Liver (tissue), 9 donors: ENCODE measurements around the gene TTLL12. TPM values are rescaled to one million over a fixed set of nuclear protein-coding genes. Genes with fewer than 3 reads are reported as not detected.

ENCODE experiments used
- DNase-seq: peaks from one replicate; pipeline ENCODE4 v3.0.0-alpha.2; 2017; ENCODE audit warnings: low spot score
- H3K27ac ChIP-seq, 2 donors: one replicate each; pipeline ENCODE4 v1.7.0; 2013; ENCODE audit warnings: inconsistent platforms in 2 of 2, low read length in 2 of 2, control low read depth in 1 of 2, low read depth in 1 of 2, mild to moderate bottlenecking in 1 of 2
- H3K27me3 ChIP-seq, 4 donors: one replicate each; pipeline versions ENCODE4 v1.6.1 to v1.7.0; 2013; ENCODE audit warnings: low read length in 3 of 4, inconsistent platforms in 1 of 4, mild to moderate bottlenecking in 1 of 4, moderate library complexity in 1 of 4; ENCODE audit not compliant: control insufficient read depth in 4 of 4, insufficient read depth in 4 of 4
- H3K36me3 ChIP-seq, 4 donors: one replicate each; pipeline versions ENCODE4 v1.6.1 to v1.7.0; 2013; ENCODE audit warnings: low read length in 3 of 4, mild to moderate bottlenecking in 3 of 4, low read depth in 1 of 4, moderate library complexity in 1 of 4; ENCODE audit not compliant: control insufficient read depth in 4 of 4, insufficient read depth in 3 of 4
- H3K4me1 ChIP-seq, 4 donors: one replicate each; pipeline versions ENCODE4 v1.6.1 to v1.7.0; 2013; ENCODE audit warnings: low read length in 3 of 4, mild to moderate bottlenecking in 3 of 4, moderate library complexity in 1 of 4; ENCODE audit not compliant: control insufficient read depth in 4 of 4, insufficient read depth in 4 of 4
- H3K4me3 ChIP-seq, 3 donors: one replicate each; pipeline versions ENCODE4 v1.6.1 to v1.7.0; 2013; ENCODE audit warnings: low read length in 3 of 3, control low read depth in 1 of 3, low read depth in 1 of 3, mild to moderate bottlenecking in 1 of 3
- H3K9ac ChIP-seq, 2 donors: one replicate each; pipeline ENCODE4 v1.7.0; 2013; ENCODE audit warnings: low read length in 2 of 2, mild to moderate bottlenecking in 2 of 2, moderate library complexity in 2 of 2, control low read depth in 1 of 2, low read depth in 1 of 2
- H3K9me3 ChIP-seq, 4 donors: one replicate each; pipeline versions ENCODE4 v1.6.1 to v1.7.0; 2013; ENCODE audit warnings: low read length in 3 of 4; ENCODE audit not compliant: control insufficient read depth in 4 of 4
- ATF3 ChIP-seq: IDR thresholded peaks from 2 replicates; pipeline ENCODE4 v1.6.1; 2016; ENCODE audit warnings: antibody characterized with exemption
- CTCF ChIP-seq: fragments of 150-350 bp; IDR thresholded peaks from 2 replicates; pipeline ENCODE4 v1.5.1; 2017; ENCODE audit warnings: improper control_type of control experiment, low read depth, low read length; ENCODE audit not compliant: missing input control
- EGR1 ChIP-seq, 2 donors: IDR thresholded peaks; 2 replicates each; pipeline ENCODE4 v1.6.1; 2016 to 2018; ENCODE audit warnings: antibody characterized with exemption in 2 of 2, low read depth in 2 of 2
- FOXA1 ChIP-seq: IDR thresholded peaks from 2 replicates; pipeline ENCODE4 v1.6.1; 2016; ENCODE audit warnings: antibody characterized with exemption
- FOXA2 ChIP-seq: IDR thresholded peaks from 2 replicates; pipeline ENCODE4 v1.6.1; 2016; ENCODE audit warnings: antibody characterized with exemption
- GABPA ChIP-seq, 2 donors: IDR thresholded peaks in 1 of 2; conservative IDR thresholded peaks in 1 of 2; 2 replicates each; pipeline ENCODE4 v1.6.1; 2016; ENCODE audit warnings: antibody characterized with exemption in 2 of 2, mild to moderate bottlenecking in 1 of 2, moderate library complexity in 1 of 2
- HNF4A ChIP-seq, 2 donors: conservative IDR thresholded peaks; 2 replicates each; pipeline ENCODE4 v1.6.1; 2016; ENCODE audit warnings: antibody characterized with exemption in 2 of 2, mild to moderate bottlenecking in 2 of 2
- HNF4G ChIP-seq: IDR thresholded peaks from 2 replicates; pipeline ENCODE4 v1.6.1; 2016; ENCODE audit warnings: antibody characterized with exemption
- JUND ChIP-seq, 2 donors: IDR thresholded peaks; 2 replicates each; pipeline ENCODE4 v1.6.1; 2016; ENCODE audit warnings: antibody characterized with exemption in 2 of 2
- MAX ChIP-seq: IDR thresholded peaks from 2 replicates; pipeline ENCODE4 v1.6.1; 2016; ENCODE audit warnings: antibody characterized with exemption
- NR2F2 ChIP-seq: IDR thresholded peaks from 2 replicates; pipeline ENCODE4 v1.6.1; 2016; ENCODE audit warnings: antibody characterized with exemption
- REST ChIP-seq: IDR thresholded peaks from 2 replicates; pipeline ENCODE4 v1.6.1; 2016; ENCODE audit warnings: antibody characterized with exemption, mild to moderate bottlenecking
- RXRA ChIP-seq, 2 donors: IDR thresholded peaks; 2 replicates each; pipeline ENCODE4 v1.6.1; 2017 to 2018; ENCODE audit warnings: antibody characterized with exemption in 2 of 2, mild to moderate bottlenecking in 1 of 2
- SP1 ChIP-seq: IDR thresholded peaks from 2 replicates; pipeline ENCODE4 v1.6.1; 2018; ENCODE audit warnings: antibody characterized with exemption, mild to moderate bottlenecking
- TAF1 ChIP-seq: conservative IDR thresholded peaks from 2 replicates; pipeline ENCODE4 v1.6.1; 2016; ENCODE audit warnings: antibody characterized with exemption, mild to moderate bottlenecking
- YY1 ChIP-seq: IDR thresholded peaks from 2 replicates; pipeline ENCODE4 v1.6.1; 2016; ENCODE audit warnings: antibody characterized with exemption, mild to moderate bottlenecking
- WGBS: extraction: QIAGEN DNeasy Blood & Tissue Kit; methylation state at CpG from one replicate; pipeline ENCODE4 v1.1.7; 2013; 5-methylcytosine and 5-hydroxymethylcytosine counted together
- polyA plus RNA-seq, 2 donors: library from polyadenylated mRNA; stranded (reverse) in 1 of 2; unstranded in 1 of 2; fragments of 200-250 nt in 1 of 2; fragments of >200 nt in 1 of 2; fragmentation: Nextera tagmentation in 1 of 2; extraction: Ambion mirVana in 1 of 2; gene quantifications; one replicate each; pipeline versions ENCODE4 v1.2.1 to v1.2.3, GENCODE V29; 2013 to 2015
- total RNA-seq, 2 donors: library from RNA; depleted of rRNA; stranded (reverse); fragments of >200 nt; gene quantifications; one replicate each; pipeline ENCODE4 v1.2.3, GENCODE V29; 2014
- TF ChIP-seq, protein P1 (sequence below): IDR thresholded peaks from 2 replicates; pipeline ENCODE4 v1.6.1; 2016; ENCODE audit warnings: antibody characterized with exemption
- donor health status: healthy.
- donor health status: healthy.
- donor health status: healthy.
- donor health status: healthy.
- donor health status: healthy.

The TTLL12 gene
- total and polyA plus RNA-seq, 4 donors = 13.7 to 43.9 (median 20.5) TPM

DNA sequence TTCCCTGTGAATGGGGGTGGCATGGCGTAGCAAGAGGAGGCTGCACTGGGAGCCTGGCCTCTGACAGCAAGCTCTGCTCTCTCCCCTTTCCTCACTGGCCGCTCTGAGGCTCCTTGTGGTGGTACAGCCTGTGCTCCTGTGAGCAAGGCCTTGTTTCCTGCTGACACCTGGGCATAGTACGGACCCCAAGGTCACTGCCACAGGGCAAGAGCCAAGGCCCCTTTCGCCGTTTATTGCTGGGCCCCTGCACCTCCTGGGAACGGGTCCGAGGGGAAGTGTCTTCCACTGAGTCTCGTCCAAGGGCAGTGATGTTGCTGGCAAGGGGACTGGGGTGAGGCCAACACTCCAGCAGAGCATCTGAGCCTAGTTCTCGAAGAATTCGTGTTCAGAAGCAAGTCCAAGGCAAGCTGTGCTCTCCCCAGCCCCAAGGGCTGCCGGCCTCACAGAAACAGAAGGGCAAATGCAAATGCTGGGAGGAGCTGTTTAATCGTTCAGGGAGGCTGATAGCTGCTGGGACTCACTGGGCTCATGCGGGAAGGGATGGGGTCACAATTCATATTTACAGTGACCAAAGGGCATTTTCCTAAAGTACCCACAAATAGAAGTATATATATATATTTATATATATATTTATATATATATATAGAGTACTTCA, 15.9 kb upstream of the TTLL12 start:
- WGBS = 83% methylated on average over 13 of the region's 13 CpGs
- TF ChIP-seq, protein P1, sequence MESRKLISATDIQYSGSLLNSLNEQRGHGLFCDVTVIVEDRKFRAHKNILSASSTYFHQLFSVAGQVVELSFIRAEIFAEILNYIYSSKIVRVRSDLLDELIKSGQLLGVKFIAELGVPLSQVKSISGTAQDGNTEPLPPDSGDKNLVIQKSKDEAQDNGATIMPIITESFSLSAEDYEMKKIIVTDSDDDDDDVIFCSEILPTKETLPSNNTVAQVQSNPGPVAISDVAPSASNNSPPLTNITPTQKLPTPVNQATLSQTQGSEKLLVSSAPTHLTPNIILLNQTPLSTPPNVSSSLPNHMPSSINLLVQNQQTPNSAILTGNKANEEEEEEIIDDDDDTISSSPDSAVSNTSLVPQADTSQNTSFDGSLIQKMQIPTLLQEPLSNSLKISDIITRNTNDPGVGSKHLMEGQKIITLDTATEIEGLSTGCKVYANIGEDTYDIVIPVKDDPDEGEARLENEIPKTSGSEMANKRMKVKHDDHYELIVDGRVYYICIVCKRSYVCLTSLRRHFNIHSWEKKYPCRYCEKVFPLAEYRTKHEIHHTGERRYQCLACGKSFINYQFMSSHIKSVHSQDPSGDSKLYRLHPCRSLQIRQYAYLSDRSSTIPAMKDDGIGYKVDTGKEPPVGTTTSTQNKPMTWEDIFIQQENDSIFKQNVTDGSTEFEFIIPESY = no peak
- TF ChIP-seq ATF3 (no peak), NR2F2 (no peak), EGR1 (IDR thresholded peaks at IDR 0.05; ENCODE audit: low read depth in 2 of 2) (no peak), JUND (IDR thresholded peaks at IDR 0.05) (no peak), CTCF (no peak), RXRA (IDR thresholded peaks at IDR 0.05) (no peak), YY1 (no peak), TAF1 (no peak), HNF4A (conservative IDR thresholded peaks at IDR 0.05) (no peak), SP1 (no peak)
- no peak overlapping the region for H3K4me3 ChIP-seq
- H3K9ac ChIP-seq = no peak overlapping the region
- H3K9me3 ChIP-seq = no peaks in the 10 kb centered on the region
- DNase-seq = no peak
- H3K36me3 ChIP-seq = no peaks in the 10 kb centered on the region
- H3K27me3 ChIP-seq = no peaks in the 10 kb centered on the region
- H3K4me1 ChIP-seq = no peaks in the 10 kb centered on the region
- no peak overlapping the region for H3K27ac ChIP-seq

DNA sequence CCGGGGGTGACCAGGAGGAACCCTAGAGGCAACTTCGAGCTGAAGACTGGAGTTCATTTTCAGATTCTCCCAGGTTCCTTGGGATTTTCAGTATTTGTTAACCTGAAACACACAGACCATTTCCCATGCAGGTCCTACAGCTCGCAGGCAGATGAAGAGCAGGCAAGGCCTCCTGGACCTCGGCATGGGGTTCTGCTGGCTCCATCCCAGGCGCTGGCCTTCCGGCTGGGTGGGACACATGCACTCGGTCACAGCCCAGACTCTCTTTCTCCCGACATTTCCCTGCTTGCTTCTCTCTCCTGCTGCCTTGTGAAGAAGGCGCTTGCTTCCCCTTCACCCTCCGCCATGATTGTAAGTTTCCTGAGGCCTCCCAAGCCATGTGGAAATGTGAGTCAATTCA, 15.4 kb upstream of the TTLL12 start:
- Histone ChIP-seq H3K9me3 (no peaks in the 10 kb centered on the region), H3K27ac (no peak overlapping the region), H3K27me3 (no peaks in the 10 kb centered on the region), H3K4me3 (no peak overlapping the region), H3K9ac (no peak overlapping the region), H3K4me1 (no peaks in the 10 kb centered on the region), H3K36me3 (no peaks in the 10 kb centered on the region)
- DNase-seq = no peak
- no peak for TF ChIP-seq EGR1 (IDR thresholded peaks at IDR 0.05; ENCODE audit: low read depth in 2 of 2)
- 96% methylated on average over 10 of the region's 10 CpGs for WGBS

DNA sequence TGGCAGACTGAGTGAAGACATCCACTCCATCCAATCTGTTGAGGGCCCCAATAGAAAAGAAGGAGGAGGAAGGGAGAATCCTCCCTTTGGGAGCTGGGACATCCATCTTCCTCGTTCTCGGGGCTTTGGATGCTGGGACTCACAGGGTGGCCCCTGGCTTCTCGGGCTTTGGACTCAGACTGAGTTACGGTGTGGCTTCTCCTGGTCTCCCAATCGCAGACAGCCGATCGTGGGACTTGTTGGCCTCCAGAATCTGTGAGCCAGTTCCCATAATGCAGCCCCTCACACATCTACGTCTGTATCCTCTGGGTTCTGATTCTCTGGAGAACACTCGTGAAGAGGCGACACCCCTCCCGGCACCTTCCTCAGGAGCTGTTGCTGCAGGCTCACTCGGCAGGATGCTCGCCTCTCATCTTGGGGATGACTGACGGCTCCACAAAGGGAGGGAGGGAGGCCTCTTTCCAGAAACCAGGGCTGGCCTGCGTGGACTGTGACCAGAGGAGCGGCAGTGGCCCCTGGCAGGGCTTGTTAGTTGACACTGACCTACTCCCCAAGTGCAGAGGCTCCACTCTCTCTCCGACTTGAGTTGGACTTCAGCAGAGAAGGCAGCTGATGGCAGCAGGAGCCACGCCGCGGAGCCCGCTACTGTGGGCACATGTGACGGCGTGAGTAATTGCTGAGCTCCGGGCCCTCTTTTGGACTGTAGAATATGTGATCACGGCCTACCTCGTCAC, 14.7 kb upstream of the TTLL12 start:
- H3K9ac ChIP-seq = no peak overlapping the region
- H3K27ac ChIP-seq = no peak overlapping the region
- H3K4me3 ChIP-seq = no peak overlapping the region
- H3K9me3 ChIP-seq = no peaks in the 10 kb centered on the region
- H3K27me3 ChIP-seq = no peaks in the 10 kb centered on the region
- no peaks in the 10 kb centered on the region for H3K4me1 ChIP-seq
- 95% methylated on average over 26 of the region's 26 CpGs for WGBS
- H3K36me3 ChIP-seq = no peaks in the 10 kb centered on the region
- DNase-seq = no peak
- TF ChIP-seq TAF1 (no peak), JUND (IDR thresholded peaks at IDR 0.05) (no peak), SP1 (no peak), GABPA (IDR thresholded peaks at IDR 0.05 in 1 of 2, conservative IDR thresholded peaks at IDR 0.05 in 1 of 2) (no peak), FOXA1 (no peak), NR2F2 (no peak), HNF4G (no peak), RXRA (IDR thresholded peaks at IDR 0.05) (no peak), FOXA2 (no peak), MAX (no peak), REST (no peak)
- TF ChIP-seq, protein P1 = no peak
